ENCODE measurements around the gene HLA-DRB5.

Gene HLA-DRB5

GRCh38 chr6:32565511-32565910 lies 35.4 kb upstream of the HLA-DRB5 start:
- no peak for DNase-seq (ENCODE audit: extremely low read depth, low read depth)
- no peak overlapping the region for H3K4me3 ChIP-seq (replicated peaks; ENCODE audit: low read depth, low read length)
- no peak for TF ChIP-seq CTCF (IDR thresholded peaks at IDR 0.05; ENCODE audit: low read depth, low read length, missing control alignments)

GRCh38 chr6:32562940-32563339 lies 32.9 kb upstream of the HLA-DRB5 start:
- no peak overlapping the region for H3K4me3 ChIP-seq (replicated peaks; ENCODE audit: low read depth, low read length)
- no peak for DNase-seq (ENCODE audit: extremely low read depth, low read depth)
- no peak for TF ChIP-seq CTCF (IDR thresholded peaks at IDR 0.05; ENCODE audit: low read depth, low read length, missing control alignments)

- H3K4me3 ChIP-seq (replicated peaks; ENCODE audit: low read depth, low read length), result no peak overlapping the region
- no peak for TF ChIP-seq CTCF (IDR thresholded peaks at IDR 0.05; ENCODE audit: low read depth, low read length, missing control alignments)
- DNase-seq (ENCODE audit: extremely low read depth, low read depth), result no peak
Measured at GRCh38 chr6:32559747-32560146, 29.7 kb upstream of the HLA-DRB5 start.

- H3K4me3 ChIP-seq (replicated peaks; ENCODE audit: low read depth, low read length), result no peak overlapping the region
- TF ChIP-seq CTCF (IDR thresholded peaks at IDR 0.05; ENCODE audit: low read depth, low read length, missing control alignments), result no peak
Measured at GRCh38 chr6:32558426-32559057, 28.5 kb upstream of the HLA-DRB5 start.

GRCh38 chr6:32554116-32554965 lies 24.3 kb upstream of the HLA-DRB5 start:
- TF ChIP-seq CTCF (IDR thresholded peaks at IDR 0.05; ENCODE audit: low read depth, low read length, missing control alignments), result no peak
- no peak for DNase-seq (ENCODE audit: extremely low read depth, low read depth)
- no peak overlapping the region for H3K4me3 ChIP-seq (replicated peaks; ENCODE audit: low read depth, low read length)

More at GRCh38 chr6:32558426-32559057, 28.5 kb upstream of the HLA-DRB5 start:
- DNase-seq (ENCODE audit: extremely low read depth, low read depth), result no peak

GRCh38 chr6:32553037-32553742 lies 23.1 kb upstream of the HLA-DRB5 start:
- TF ChIP-seq CTCF (IDR thresholded peaks at IDR 0.05; ENCODE audit: low read depth, low read length, missing control alignments), result no peak
- H3K4me3 ChIP-seq (replicated peaks; ENCODE audit: low read depth, low read length), result no peak overlapping the region
- DNase-seq (ENCODE audit: extremely low read depth, low read depth), result no peak

All from HFF-Myc (cell line).